ENCODE measurements around the gene NRXN3.

The NRXN3 gene

DNA sequence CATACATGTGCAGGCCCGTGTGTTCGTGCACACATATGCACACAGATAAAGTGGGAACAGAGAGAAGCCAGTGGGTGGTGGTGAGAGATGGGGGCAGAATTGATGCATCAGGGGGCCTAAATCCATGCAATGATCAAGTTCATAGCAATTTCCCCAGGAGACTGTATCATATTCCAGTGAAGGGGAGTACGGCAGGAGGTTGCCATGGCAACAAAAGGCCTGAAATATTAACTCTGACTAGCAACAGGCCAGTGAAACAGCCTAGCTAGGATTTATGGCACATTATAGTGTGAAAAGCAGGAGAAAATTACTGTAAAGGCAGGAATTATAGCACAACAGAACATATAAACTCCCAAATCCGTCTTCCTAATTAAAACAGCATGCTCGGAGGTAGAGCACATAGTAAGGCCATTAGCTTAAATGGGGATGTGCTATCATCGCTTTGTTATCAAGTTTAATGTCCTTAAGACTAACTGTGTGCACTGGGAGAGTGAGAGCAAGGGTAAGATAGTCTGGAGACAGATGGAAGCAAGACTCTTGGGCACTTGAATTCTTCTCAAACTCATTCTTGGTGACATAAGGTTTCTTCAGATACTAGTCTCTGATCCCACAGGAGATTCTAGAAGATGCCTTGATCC lies 1234.8 kb downstream of the NRXN3 start:
- no peak for DNase-seq

DNA sequence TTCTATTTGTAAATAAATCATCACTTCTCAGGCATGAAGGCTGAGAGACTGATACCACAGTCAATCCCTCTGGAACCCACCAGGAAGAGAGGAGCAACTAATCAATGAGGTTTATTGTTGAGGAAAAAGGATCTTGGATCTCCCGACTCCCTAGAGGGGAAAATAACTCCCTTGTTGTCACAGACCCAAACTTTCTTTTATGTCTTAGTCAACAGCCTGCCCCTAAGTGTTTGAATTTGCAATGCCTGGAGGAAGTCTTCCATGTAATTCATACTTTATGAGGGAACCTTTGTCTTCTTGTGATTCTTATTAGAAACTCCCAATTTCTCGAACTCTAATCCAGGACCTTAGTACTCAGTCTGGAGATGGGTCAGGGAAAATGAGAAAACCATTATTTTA lies 1235.3 kb downstream of the NRXN3 start:
- DNase-seq, result no peak

DNA sequence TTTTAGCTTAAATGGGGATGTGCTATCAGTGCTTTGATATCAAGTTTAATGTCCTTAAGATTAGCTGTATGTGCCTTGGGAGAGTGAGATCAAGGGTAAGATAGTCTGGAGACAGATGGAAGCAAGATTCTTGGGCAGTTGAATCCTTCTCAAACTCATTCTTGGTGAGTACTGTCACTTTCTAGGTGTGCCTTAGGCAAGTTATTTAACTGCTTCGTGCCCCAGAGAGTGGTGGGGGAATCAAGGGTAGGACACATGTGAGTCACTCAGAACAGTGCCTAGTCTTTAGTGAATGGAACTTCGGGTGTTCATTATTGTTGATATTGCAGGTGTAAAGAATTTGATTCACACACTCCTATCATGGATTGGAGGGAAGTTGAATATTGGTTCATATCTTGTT lies 1237.4 kb downstream of the NRXN3 start:
- no peak for DNase-seq

DNA sequence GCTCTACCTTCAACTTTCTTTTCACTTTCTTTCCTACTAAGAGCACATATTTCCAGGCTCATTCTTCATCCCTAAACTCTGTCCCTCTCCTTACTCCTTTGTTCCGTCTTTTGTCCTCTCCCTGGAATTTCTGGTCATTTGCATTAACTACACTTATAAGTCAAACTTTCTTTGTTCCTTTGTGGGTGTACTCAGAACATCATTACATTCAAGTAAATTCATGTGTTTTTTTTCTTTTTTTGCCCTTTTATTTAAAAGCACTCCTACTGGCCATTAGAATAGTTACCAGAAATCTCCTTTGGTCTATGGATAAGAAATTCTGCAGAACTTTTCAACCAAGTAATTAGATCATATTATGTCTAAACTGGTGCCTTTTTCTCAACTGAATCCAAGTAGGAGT lies 1238.5 kb downstream of the NRXN3 start:
- no peak for DNase-seq

DNA sequence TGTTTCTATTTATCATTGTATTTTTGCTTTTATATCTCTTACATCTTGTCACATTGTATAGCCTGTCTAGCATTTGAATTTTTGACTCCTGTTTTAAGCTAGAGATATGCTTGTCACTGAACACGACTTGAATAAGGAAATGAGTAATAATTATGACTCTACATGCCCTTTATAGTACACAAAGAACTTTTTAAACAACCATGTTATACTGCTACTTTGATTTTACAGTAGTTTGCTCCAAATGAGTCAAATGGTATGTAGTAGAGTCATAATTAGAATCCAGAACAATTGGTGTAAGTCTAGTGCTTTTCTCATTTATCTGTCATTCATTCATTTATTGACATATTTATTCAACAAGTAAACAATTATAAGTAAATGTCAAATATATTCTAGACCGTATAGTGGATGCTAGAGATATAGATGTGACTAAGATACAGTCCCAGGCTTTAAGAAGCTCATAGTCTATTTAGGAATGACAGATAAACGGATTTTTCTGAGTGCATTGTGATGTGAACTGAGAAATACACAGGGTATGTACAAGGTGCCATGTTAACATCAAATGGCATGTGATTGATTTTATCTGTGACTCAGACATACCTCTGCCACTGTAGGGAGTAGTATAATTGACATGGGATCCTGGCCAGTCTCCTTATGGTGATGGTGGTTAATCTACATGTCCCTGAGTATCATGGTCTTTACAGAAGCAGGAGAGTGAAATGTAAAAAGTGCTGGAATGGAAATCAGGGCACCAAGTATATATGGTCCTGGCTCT lies 1241.4 kb downstream of the NRXN3 start:
- DNase-seq, result no peak

DNA sequence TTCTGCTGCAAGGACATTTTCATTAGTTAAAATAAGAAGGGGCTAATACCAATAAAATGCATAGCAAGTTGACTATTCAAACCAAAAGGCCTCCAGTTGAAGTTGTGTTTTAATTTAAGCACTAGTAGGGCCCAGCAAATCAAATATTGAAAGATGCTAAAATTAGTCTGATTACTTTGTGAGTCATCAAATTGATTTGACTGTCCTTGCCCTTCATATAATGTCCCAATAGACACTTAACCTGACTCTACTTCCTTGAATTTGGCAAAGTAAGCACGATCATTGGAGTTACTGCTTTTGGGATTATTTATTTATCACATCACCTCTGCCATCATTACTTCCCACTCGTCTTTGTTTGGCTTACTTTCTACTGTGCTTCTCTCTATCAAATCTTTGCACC lies 1242.6 kb downstream of the NRXN3 start:
- DNase-seq, result no peak

DNA sequence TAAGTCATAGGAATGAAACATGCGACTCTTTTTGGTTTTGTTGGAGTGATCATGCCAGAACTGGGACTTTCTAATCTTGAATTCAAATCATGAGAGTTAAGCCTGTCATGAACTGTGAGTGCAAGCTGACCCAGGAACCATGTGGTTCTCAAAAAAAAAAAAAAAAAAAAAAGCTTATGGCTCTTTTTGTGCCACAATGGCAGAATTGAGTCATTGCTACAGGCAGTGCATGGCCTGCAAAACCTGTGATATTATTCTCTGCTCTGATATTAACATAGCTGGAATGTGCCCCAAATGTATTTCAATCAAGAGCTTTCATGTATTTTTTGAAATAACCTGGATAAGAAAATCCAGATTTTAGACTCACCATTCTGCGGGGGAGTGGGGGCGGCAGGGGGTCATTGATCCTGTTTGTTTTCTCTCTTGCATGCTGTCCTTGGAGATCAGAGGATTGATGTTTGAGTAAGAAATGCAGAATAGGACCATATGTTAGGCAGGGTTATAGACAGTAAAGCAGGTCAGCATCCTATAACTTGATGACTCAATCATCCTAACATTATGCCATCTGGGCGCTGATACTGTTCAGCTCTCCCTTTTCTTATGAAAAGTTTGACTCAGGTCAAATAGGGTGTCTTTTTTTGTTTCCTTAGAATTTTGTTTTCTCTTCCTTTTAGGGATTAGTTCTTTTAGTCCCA lies 1243.7 kb downstream of the NRXN3 start:
- DNase-seq, result no peak

DNA sequence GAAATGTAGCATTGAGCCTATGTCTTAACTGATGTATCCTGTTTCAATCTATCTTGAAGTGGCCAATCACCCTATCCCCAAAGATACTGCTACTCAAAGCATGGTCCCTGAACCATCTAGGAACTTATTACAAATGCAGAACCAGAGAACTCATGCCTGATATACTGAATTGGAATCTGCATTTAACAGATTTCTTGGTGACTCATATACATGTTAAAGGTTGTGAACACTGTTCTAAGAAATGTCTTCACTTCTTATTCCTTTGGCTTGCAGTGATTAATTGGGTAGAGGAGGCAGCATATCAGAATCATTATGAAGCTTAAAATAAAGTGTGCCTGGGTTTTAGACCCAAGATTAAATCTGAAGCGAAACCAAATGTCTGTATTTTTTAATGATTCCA lies 1245.6 kb downstream of the NRXN3 start:
- no peak for DNase-seq

DNA sequence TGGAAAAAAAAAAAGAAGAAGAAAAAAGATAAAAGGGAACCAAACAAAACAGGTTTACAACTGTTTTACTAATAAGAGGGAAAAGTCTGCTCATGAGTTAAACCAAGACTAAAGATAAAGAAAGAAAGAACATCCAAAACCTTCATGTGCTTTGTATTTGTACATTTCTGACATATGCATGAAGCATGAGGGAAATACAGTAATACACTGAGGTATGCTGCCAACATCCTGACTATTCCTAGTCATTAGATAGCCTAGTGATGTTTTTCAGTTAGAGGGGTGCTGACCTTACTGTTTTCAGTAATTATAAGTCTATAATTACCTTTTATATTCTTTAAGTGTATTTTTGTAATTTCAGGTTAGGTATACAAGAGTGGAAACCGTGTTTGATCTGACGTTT lies 1247.8 kb downstream of the NRXN3 start:
- DNase-seq, result no peak

DNA sequence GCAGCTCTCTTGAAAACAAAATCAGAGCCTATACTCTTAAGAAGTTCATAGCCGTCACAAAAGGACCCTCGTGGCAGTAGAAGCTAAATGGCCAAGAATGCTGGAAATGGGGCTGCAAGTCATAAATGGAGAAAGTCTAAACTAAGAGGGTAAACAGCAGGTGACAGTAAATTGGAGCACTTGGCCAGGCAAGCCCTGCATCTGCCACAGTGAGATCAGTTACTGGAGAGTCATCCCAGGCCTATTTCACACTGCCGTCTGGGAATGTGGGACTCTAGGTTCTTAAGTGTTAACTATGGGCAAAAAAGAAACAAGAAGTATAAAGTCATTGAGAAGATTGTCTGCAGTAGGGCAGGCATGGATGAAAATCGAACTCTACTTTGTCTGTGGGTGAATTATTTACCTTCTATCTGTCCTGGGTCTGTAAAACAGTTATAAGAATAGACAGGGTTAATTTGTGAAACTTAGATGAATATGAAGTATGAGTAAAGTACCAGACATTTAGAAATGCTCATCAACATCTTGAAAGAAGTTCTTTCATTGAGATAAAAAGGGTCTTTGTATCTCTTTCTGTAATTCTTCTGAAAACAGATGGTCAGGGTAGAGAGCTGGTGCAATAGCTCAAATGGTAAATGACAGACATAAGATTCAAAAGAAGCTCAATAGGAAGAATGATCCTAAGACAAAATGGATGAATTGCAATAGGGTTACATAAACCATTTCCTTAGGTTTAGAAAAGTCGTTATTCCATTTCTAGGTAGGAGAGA lies 1248.7 kb downstream of the NRXN3 start:
- DNase-seq, result no peak

DNA sequence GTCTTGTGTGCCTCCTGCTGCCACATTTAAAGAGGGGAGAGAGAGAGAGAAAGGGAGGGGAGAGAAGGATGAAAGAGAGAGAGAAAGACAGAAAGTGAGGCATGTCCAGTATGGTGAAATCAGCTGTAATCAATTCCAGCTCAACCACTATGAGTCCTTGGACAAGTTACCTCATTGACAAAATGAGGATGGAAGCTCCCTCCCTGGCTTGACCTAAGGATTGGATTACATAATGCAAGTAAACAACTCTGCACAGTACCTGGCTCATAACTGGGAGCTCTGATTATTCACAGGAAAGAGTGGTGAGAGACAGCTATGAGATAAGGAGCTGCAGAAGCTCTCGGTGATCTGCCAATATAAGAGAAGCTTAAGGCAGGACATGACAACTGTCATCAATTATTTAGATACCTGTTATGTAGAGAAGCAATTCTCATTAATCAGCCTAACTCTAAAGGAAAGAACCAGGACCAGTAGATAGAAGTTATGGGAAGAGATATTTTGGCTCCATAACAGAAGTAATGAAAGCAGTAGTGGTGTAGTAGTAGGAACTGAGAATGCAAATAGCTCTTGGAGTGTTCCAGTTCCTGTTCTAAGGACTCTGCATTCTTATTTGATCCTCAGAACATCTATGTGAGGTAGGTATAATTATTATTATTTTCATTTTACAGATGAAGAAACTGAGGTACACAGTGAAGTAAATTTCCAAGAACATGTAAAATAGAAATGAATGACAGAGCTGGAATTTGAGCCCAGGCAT lies 1249.6 kb downstream of the NRXN3 start:
- DNase-seq, result no peak

DNA sequence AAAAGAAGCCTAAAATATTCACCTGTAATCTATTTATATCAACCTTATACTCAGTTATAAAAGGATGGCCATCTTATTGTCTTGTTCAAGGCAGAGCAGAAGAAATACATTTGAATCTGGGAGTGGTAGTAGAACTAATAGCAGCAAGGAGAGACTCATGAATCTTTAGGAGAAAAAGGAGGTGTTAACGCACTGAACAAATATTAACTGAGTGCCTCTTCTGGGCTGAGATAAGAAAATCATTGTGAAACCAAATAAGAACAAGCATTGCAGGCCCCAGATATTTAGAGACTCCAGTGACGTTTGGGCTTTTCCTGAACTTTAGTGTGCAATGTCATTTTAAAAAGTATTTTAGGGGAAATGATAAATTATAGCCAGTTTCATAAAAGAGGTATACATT lies 1250.6 kb downstream of the NRXN3 start:
- no peak for DNase-seq

DNA sequence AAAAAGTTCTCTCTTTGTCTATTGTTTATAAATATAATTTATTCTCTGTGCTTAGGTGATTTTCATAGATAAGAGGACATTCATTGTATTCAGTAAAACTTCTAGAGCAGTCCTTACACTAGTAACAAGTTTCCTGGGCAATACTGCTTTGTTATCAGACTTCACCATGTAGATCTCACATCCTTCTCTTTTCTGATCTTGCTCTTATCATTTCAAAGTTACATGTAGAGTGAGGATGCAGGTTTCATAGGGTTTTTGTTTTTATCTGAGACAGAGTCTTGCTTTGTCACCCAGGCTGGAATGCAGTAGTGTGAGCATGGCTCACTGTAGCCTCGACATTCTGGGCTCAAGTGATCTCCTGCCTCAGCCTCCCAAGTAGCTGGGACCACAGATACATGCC lies 1251.6 kb downstream of the NRXN3 start:
- no peak for DNase-seq

DNA sequence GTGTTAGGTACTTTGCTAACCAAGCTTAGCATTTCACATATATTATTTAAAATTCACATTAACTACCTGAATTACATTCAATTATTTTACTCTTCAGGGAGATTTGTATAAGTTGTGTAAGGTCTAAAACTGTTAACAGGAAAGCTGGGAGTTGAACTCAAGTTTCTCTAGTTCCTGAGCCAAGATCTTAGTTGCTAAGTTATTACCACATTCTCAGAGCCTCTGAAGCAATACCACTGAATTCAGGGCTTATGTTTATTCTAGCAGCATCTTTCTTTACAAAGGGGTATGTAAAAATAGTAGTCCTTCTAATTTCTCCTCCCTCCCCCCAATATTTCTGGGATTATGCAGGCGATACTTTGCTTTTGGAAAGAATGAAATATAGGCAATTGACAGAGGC lies 1254.3 kb downstream of the NRXN3 start:
- no peak for DNase-seq

DNA sequence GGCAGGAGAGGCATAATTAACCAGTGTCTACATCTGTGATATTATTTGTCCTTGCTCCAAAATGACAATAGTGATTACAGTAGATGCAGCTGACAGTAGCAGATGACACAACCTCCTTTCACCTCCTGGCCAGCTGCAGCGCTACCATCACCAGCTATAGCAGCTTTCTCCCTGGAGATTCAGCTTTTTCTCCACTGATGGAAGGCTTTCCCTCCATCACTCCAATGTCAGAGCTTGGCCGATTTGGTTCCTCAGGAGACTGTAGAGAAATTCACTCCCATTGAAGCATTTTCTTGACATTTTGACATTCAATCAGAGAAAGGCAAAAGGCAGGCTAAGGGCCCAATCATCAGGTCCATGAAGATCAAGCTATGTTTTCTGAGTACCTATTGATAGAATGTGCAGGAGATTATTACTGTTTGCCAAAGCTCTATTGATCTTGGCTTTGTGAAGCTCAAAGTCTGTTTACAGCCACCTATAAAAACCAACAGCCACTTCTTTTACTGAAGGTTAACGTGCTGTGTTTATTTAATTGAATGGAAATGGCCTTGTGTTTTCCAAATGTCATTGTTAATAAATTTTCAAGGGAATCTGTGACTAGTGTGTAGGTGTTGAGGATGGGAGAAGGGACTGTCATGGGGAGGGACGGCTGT lies 1256.1 kb downstream of the NRXN3 start:
- no peak for DNase-seq

DNA sequence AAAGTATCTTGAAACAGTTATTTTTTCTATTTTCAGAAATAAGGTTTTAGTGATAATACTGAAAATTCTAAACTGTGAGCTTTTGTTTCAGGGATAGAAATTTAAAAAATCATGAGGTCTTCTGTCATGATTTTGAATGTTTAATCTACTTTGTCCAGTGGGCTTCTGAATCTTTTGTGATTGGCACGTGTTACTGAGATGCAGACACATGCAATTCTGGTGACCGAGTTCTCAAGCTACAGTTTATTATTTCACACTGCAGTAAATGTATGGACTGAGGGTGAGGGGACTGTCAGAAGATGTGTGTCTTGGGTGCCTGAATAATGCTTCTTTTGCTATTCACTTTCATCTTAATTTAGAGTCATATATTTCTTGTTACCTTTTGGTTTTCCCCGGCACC lies 1262.5 kb downstream of the NRXN3 start:
- DNase-seq, result no peak

DNA sequence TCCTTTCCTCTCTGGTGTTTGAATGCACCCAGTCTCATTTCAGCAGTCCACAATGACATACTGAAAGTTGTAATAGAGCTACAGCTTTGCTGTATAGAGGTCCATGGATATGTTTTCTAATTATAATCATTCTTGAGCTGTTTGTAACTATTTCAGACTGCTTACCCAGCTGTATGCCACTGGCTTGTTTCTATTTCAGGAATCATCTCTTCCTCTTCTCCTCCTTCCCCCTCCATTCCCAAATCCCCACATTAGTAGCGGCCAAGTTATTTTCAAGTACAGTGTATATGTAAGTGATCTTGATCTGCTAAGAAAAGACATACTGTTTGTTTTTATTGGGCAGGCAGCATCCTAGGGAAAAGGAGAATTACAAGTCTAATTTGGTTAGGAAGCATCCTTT lies 1266.2 kb downstream of the NRXN3 start:
- DNase-seq, result no peak

DNA sequence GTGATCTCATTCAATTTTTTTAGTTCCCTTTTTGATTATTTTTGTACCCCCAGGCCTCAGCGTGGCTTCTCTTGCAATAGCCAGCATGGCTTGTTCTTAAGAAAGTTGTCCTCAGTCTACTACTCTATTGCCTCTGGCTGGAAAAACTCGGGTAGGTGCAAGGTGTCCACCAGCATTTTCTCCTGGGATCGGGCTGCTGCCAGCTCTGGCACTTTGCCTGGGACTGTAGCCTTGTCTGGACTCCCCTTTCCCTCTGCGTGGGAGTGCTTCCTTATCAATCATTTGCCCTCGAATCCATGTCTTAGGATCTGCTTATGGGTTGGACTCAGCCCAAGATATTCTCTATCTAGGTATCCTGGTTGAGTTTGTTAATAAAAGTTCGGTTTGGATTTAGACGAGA lies 1267.8 kb downstream of the NRXN3 start:
- no peak for DNase-seq

DNA sequence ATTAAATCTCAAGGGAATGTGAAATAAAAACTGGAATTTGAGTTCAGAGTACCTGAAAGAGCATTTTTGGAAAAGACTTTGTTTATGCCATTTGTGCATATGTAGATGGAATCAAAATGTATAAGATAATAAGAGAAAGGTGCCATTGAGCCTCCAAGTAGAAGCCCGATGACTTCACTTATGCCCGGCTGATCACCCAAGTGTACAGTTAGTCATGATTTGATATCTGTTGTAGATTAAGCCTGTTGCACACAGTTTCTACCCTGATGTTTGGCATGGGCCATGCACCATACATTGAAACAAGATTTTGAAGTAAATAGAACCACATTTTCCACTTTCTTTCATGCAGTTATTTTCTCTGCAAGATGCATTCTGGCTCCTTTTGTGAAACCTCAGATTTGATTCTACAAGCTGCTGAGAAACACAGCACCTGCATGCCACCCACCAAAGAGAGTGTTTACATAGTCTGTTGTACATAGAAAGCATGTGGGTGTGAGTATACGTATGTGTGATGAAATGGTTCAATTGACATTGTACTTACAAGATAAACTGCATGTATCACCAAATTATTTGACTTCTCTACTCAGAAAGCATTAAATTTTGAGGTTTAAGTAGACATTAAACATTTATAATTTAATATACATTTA lies 1268.6 kb downstream of the NRXN3 start:
- no peak for DNase-seq

DNA sequence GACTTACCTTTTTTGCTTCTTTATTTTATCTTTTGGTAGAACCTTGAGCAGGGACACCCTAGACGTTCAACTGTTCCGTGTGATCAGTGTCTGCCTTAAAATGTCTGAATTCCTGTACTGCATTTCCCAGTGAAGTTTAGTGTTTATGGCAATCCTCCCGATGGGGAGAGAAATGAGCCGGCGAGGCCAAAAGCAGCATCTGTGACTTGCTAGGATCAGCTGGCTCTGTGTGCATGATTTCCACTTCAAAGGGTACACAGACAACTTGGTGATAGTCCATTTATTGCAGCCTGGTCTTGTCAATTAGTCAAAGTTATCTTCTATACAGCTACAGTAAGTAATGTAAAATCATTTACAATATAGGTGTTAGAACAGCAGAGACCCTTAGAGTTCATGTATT lies 1272.6 kb downstream of the NRXN3 start:
- no peak for DNase-seq

DNA sequence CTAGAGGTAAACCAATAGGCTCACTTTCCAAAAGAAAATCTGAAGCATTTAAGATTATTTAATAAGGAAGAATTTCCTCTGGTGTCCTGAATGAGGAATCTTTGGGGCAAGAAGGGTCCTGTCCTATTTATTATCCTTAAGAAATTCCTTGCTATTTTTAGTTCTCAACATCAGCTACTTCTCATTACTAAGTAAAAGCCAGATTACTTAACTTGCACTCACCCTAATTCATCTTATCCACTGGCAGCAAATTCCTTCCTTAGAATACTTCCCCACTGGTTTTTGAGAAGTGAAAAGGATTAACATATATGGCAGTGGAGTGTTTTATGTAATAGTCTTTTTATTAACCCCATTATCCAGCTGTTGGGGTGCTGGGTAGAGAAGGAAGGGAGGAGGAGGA lies 1273.4 kb downstream of the NRXN3 start:
- DNase-seq, result no peak

DNA sequence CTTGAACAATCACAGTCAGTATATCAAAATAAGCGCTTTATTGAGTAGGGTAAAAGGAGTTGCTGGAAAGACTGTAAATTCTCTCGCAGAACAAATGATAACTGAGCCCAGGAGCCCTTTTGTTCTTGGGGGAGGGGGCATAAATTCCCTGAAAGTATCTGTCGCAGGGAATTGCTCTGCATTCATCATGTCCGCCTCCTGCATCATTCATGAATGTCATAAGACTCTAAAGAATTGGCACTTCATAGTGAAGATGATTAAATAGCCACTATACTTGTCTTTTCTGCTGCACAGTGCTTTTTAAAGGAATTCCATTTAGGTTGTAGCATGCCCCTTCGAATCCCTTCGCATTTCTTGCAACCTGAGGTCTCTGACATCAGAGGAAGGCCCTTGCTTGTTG lies 1278.8 kb downstream of the NRXN3 start:
- no peak for DNase-seq

Measured in NCI-H2029 treated with DMSO at 0.1 percent for 48 hours (cell line).